ENCODE results near the gene ANKRD63. TPM values are rescaled to one million over a fixed set of nuclear protein-coding genes. Genes with fewer than 3 reads are reported as not detected.

The ANKRD63 gene
- total RNA-seq, 2 donors from 2014 or later, result not detected

- no peak for TF ChIP-seq CTCF (conservative IDR thresholded peaks at IDR 0.05)
- 82 to 100% methylated on average over 1 of the region's 1 CpG for WGBS, 2 experiments (ENCODE audit: insufficient coverage in 1 of 2, insufficient read length in 1 of 2)
These were observed 37.5 kb upstream of the ANKRD63 start for GRCh38 chr15:40320409-40320808.

GRCh38 chr15:40317580-40317979 is 34.7 kb upstream of the ANKRD63 start:
- no peak for DNase-seq
- Mint-ChIP-seq H3K36me3 (ENCODE audit: low read depth) (no peaks in the 10 kb centered on the region), H3K4me3 (no peak overlapping the region), H3K27me3 (ENCODE audit: insufficient read depth) (peaks cover 75% of the 10 kb centered on the region), H3K4me1 (peaks cover 2% of the 10 kb centered on the region), H3K9me3 (no peaks in the 10 kb centered on the region), H3K27ac (no peak overlapping the region)
- H3K9ac ChIP-seq (ENCODE audit: extremely low read depth, low read length, poor library complexity, severe bottlenecking), result no peak overlapping the region
- TF ChIP-seq CTCF (conservative IDR thresholded peaks at IDR 0.05), result no peak
- H3K4me1 ChIP-seq (ENCODE audit: control insufficient read depth, insufficient read depth, low read length), result no peaks in the 10 kb centered on the region
- H3K27ac ChIP-seq (ENCODE audit: low read depth, low read length), result no peak overlapping the region
- no peak overlapping the region for H3K4me3 ChIP-seq (ENCODE audit: low read length)
- peaks cover 60% of the 10 kb centered on the region for H3K27me3 ChIP-seq (ENCODE audit: control insufficient read depth, insufficient read depth, low read length, poor library complexity, severe bottlenecking)
- H3K9me3 ChIP-seq (ENCODE audit: control insufficient read depth, low read length), result no peaks in the 10 kb centered on the region
- 86 to 90% methylated on average over 4 of the region's 4 CpGs for WGBS, 2 experiments (ENCODE audit: insufficient coverage in 1 of 2, insufficient read length in 1 of 2)
- H3K36me3 ChIP-seq (ENCODE audit: control insufficient read depth, insufficient read depth, low read length), result no peaks in the 10 kb centered on the region

More at GRCh38 chr15:40320409-40320808, 37.5 kb upstream of the ANKRD63 start:
- Histone ChIP-seq H3K4me1 (ENCODE audit: control insufficient read depth, insufficient read depth, low read length) (no peaks in the 10 kb centered on the region), H3K27ac (ENCODE audit: low read depth, low read length) (no peak overlapping the region), H3K36me3 (ENCODE audit: control insufficient read depth, insufficient read depth, low read length) (no peaks in the 10 kb centered on the region), H3K9me3 (ENCODE audit: control insufficient read depth, low read length) (no peaks in the 10 kb centered on the region), H3K9ac (ENCODE audit: extremely low read depth, low read length, poor library complexity, severe bottlenecking) (no peak overlapping the region), H3K4me3 (ENCODE audit: low read length) (no peak overlapping the region), H3K27me3 (ENCODE audit: control insufficient read depth, insufficient read depth, low read length, poor library complexity, severe bottlenecking) (peaks cover 56% of the 10 kb centered on the region)
- Mint-ChIP-seq H3K9me3 (no peaks in the 10 kb centered on the region), H3K27me3 (ENCODE audit: insufficient read depth) (peaks cover 66% of the 10 kb centered on the region), H3K4me3 (no peak overlapping the region), H3K27ac (no peak overlapping the region), H3K36me3 (ENCODE audit: low read depth) (no peaks in the 10 kb centered on the region), H3K4me1 (peaks cover 2% of the 10 kb centered on the region)
- DNase-seq, result no peak

GRCh38 chr15:40316931-40317330 is 34.1 kb upstream of the ANKRD63 start:
- Histone ChIP-seq H3K27me3 (ENCODE audit: control insufficient read depth, insufficient read depth, low read length, poor library complexity, severe bottlenecking) (peaks cover 60% of the 10 kb centered on the region), H3K4me3 (ENCODE audit: low read length) (no peak overlapping the region), H3K4me1 (ENCODE audit: control insufficient read depth, insufficient read depth, low read length) (no peaks in the 10 kb centered on the region), H3K9ac (ENCODE audit: extremely low read depth, low read length, poor library complexity, severe bottlenecking) (no peak overlapping the region), H3K27ac (ENCODE audit: low read depth, low read length) (no peak overlapping the region), H3K36me3 (ENCODE audit: control insufficient read depth, insufficient read depth, low read length) (no peaks in the 10 kb centered on the region), H3K9me3 (ENCODE audit: control insufficient read depth, low read length) (no peaks in the 10 kb centered on the region)
- Mint-ChIP-seq H3K4me1 (peaks cover 2% of the 10 kb centered on the region), H3K36me3 (ENCODE audit: low read depth) (no peaks in the 10 kb centered on the region), H3K4me3 (no peak overlapping the region), H3K27me3 (ENCODE audit: insufficient read depth) (peaks cover 75% of the 10 kb centered on the region), H3K27ac (no peak overlapping the region), H3K9me3 (no peaks in the 10 kb centered on the region)
- TF ChIP-seq CTCF (conservative IDR thresholded peaks at IDR 0.05), result no peak
- no peak for DNase-seq
- 85 to 87% methylated on average over 3 of the region's 3 CpGs for WGBS, 2 experiments (ENCODE audit: insufficient coverage in 1 of 2, insufficient read length in 1 of 2)
